ENCODE measurements around the gene MEIOSIN. TPM values are rescaled to one million over a fixed set of nuclear protein-coding genes. Genes with fewer than 3 reads are reported as not detected.

MEIOSIN gene
- total and polyA plus RNA-seq, 9 of the 15 experiments (the other 6 are each of a cell fraction or from before 2014, with no cell fraction given) = 0.06 to 2.0 (median 0.76) TPM

GRCh38 chr19:45780448-45781213 is 47.4 kb downstream of the MEIOSIN start (continued):
- TF ChIP-seq RBM39 (optimal IDR thresholded peaks at IDR 0.05; ENCODE audit: low read depth, low read length) (peak; percentile 25), E2F8 (IDR thresholded peaks at IDR 0.05; ENCODE audit: low read depth, partially characterized antibody) (no peak)

- H3K36me3 ChIP-seq (ENCODE audit: control insufficient read depth, insufficient read depth, low read length) = peaks cover 31% of the 10 kb centered on the region; the same call in 2 of the 3 replicates
- H2AFZ ChIP-seq (ENCODE audit: low read depth, low read length) = no peak overlapping the region
- CTCF ChIA-PET (ENCODE audit: low intra/inter-chr PET ratio) = no interaction called here
- peaks cover 10% of the 10 kb centered on the region; the same call in 1 of the 2 replicates for H4K20me1 ChIP-seq (replicated peaks; ENCODE audit: control insufficient read depth, insufficient read depth, low read length)
- no peak overlapping the region for H3K4me3 ChIP-seq
- no peak for ATAC-seq
- no peaks in the 10 kb centered on the region for H3K79me2 ChIP-seq (ENCODE audit: control insufficient read depth, insufficient read depth, low read length)
- WGBS (ENCODE audit: insufficient coverage, low coverage, missing lambda C conversion rate) = 73% methylated on average over 11 of the region's 17 CpGs
- H3K4me1 ChIP-seq (replicated peaks in 1 of 2; ENCODE audit: control insufficient read depth in 2 of 2, insufficient read depth in 2 of 2, low read length in 2 of 2) = peaks cover 16 to 75% of the 10 kb centered on the region in 2 experiments
- peaks cover 9% of the 10 kb centered on the region for H3K9me1 ChIP-seq (ENCODE audit: control insufficient read depth, insufficient read depth, low read length)
- intact Hi-C loops (cut with micrococcal nuclease) (no loop called here), in situ Hi-C loops (cut with MboI) (no loop called here)
- no TSS peak for BruUV-seq (replicated peaks)
- H3K9me3 ChIP-seq (replicated peaks; ENCODE audit: control insufficient read depth, insufficient read depth, low read depth, low read length) = no peaks in the 10 kb centered on the region
- POLR2A ChIA-PET = interaction anchor here (2.5 to 7.7 kb wide), 2 partner anchors 10 to 11 kb away, joined by 9 to 70 read pairs; partner anchors contain the start of genes DMWD and SIX5
- FAIRE-seq = no peak
- no peaks in the 10 kb centered on the region for H3K27me3 ChIP-seq (ENCODE audit: control insufficient read depth in 2 of 2, insufficient read depth in 2 of 2, low read length in 2 of 2)
- no peak overlapping the region for H3K27ac ChIP-seq (ENCODE audit: extremely low read depth, low read depth, low read length)
- no peak overlapping the region for H3K4me2 ChIP-seq (ENCODE audit: insufficient read depth, low read length)
- peak overlapping the region in 1 of 2 experiments; percentile 75; a peak in 1 of 4 replicates for H3K9ac ChIP-seq (ENCODE audit: insufficient read depth in 1 of 2, low read depth in 2 of 2, low read length in 2 of 2)
- no peak for DNase-seq (ENCODE audit: extremely low read depth in 1 of 4, low spot score in 3 of 4)
- TF ChIP-seq ZNF76 (CRISPR knock-in tag; IDR thresholded peaks at IDR 0.05; ENCODE audit: borderline replicate concordance) = no peak
- no peak for TF ChIP-seq EP300 (IDR thresholded peaks at IDR 0.05; ENCODE audit: low read length)
- TF ChIP-seq WHSC1 (IDR thresholded peaks at IDR 0.05; ENCODE audit: low read length) = no peak
- TF ChIP-seq, protein P1, sequence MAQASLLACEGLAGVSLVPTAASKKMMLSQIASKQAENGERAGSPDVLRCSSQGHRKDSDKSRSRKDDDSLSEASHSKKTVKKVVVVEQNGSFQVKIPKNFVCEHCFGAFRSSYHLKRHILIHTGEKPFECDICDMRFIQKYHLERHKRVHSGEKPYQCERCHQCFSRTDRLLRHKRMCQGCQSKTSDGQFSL (CRISPR knock-in tag; IDR thresholded peaks at IDR 0.05) = 0 out of 2 replicates have a peak, but pooled peaks have one; percentile 52
- TF ChIP-seq, protein P1 (tag; IDR thresholded peaks at IDR 0.05) = no peak
- no peak for TF ChIP-seq ESRRA (IDR thresholded peaks at IDR 0.05; ENCODE audit: borderline replicate concordance, low read depth)
- no peak; the same call in 1 of the 2 replicates for TF ChIP-seq SMARCA5 (IDR thresholded peaks at IDR 0.05)
- no peak for TF ChIP-seq MBD1 (CRISPR knock-in tag; IDR thresholded peaks at IDR 0.05)
- TF ChIP-seq POLR2G (IDR thresholded peaks at IDR 0.05; ENCODE audit: low read depth, low read length) = peak; percentile 59
Measured at GRCh38 chr19:45781214-45782161, 48.2 kb downstream of the MEIOSIN start.
